Muscle layer of duodenum (tissue), 2 donors: ENCODE measurements around the gene PPP1R1C.
A peak's percentile ranks its signal among the peaks of the same experiment; 100 is the strongest.
"Not testable (repeated sequence)": the region's sequence is repeated elsewhere in the genome, so short reads cannot be mapped to it uniquely, and the experiment has no call there.

Source experiments
- H3K27ac ChIP-seq: one replicate; pipeline ENCODE4 v1.7.0; 2013; ENCODE audit warnings: mild to moderate bottlenecking, low read length
- H3K27me3 ChIP-seq: one replicate; pipeline ENCODE4 v1.7.0; 2013; ENCODE audit warnings: low read depth, mild to moderate bottlenecking, control low read depth, low read length
- H3K36me3 ChIP-seq, 2 donors: one replicate each; pipeline ENCODE4 v1.7.0; 2013; ENCODE audit warnings: low read length in 2 of 2, control low read depth in 1 of 2, mild to moderate bottlenecking in 1 of 2; ENCODE audit not compliant: insufficient read depth in 2 of 2, control insufficient read depth in 1 of 2
- H3K4me1 ChIP-seq, 2 donors: one replicate each; pipeline ENCODE4 v1.7.0; 2013; ENCODE audit warnings: low read length in 2 of 2, mild to moderate bottlenecking in 2 of 2, control low read depth in 1 of 2, moderate library complexity in 1 of 2; ENCODE audit not compliant: insufficient read depth in 2 of 2, control insufficient read depth in 1 of 2
- H3K4me3 ChIP-seq, 2 donors: one replicate each; pipeline ENCODE4 v1.7.0; 2013; ENCODE audit warnings: low read length in 2 of 2, low read depth in 1 of 2, mild to moderate bottlenecking in 1 of 2
- H3K9me3 ChIP-seq, 2 donors: one replicate each; pipeline ENCODE4 v1.7.0; 2013; ENCODE audit warnings: low read length in 2 of 2, control low read depth in 1 of 2, mild to moderate bottlenecking in 1 of 2; ENCODE audit not compliant: control insufficient read depth in 1 of 2
- donor health status: healthy.

The PPP1R1C gene

GRCh38 chr2:181953881-181954537, 31.6 kb upstream of the PPP1R1C start:
- Histone ChIP-seq H3K36me3 (no peaks in the 10 kb centered on the region), H3K27ac (no peak overlapping the region), H3K9me3 (no peaks in the 10 kb centered on the region), H3K4me3 (peak overlapping the region; percentile 38 to 43), H3K27me3 (no peaks in the 10 kb centered on the region), H3K4me1 (peaks cover 0 to 7% of the 10 kb centered on the region in 2 donors)

GRCh38 chr2:181954538-181954883, 31.1 kb upstream of the PPP1R1C start:
- Histone ChIP-seq H3K4me3 (peak overlapping the region; percentile 38 to 43), H3K27ac (no peak overlapping the region)

GRCh38 chr2:181955010-181955409, 30.6 kb upstream of the PPP1R1C start:
- Histone ChIP-seq H3K27me3 (no peaks in the 10 kb centered on the region), H3K9me3 (no peaks in the 10 kb centered on the region), H3K4me1 (peaks cover 0 to 7% of the 10 kb centered on the region in 2 donors), H3K27ac (no peak overlapping the region), H3K4me3 (no peak overlapping the region), H3K36me3 (no peaks in the 10 kb centered on the region)

More at GRCh38 chr2:181954538-181954883, 31.1 kb upstream of the PPP1R1C start:
- Histone ChIP-seq H3K9me3 (no peaks in the 10 kb centered on the region), H3K27me3 (no peaks in the 10 kb centered on the region), H3K4me1 (peaks cover 0 to 7% of the 10 kb centered on the region in 2 donors), H3K36me3 (no peaks in the 10 kb centered on the region)

- not testable (repeated sequence) for H3K9me3 ChIP-seq, H3K4me3 ChIP-seq, H3K4me1 ChIP-seq, H3K27me3 ChIP-seq, H3K36me3 ChIP-seq, H3K27ac ChIP-seq
Observed at GRCh38 chr2:181955866-181956265, 29.8 kb upstream of the PPP1R1C start.

GRCh38 chr2:181957668-181958067, 28.0 kb upstream of the PPP1R1C start:
- Histone ChIP-seq H3K9me3 (no peaks in the 10 kb centered on the region), H3K4me3 (no peak overlapping the region), H3K4me1 (peaks cover 0 to 7% of the 10 kb centered on the region in 2 donors)

GRCh38 chr2:181958726-181959125, 26.9 kb upstream of the PPP1R1C start:
- Histone ChIP-seq H3K27ac (no peak overlapping the region), H3K4me3 (no peak overlapping the region), H3K4me1 (peaks cover 0 to 7% of the 10 kb centered on the region in 2 donors), H3K36me3 (no peaks in the 10 kb centered on the region), H3K9me3 (no peaks in the 10 kb centered on the region), H3K27me3 (no peaks in the 10 kb centered on the region)

More at GRCh38 chr2:181957668-181958067, 28.0 kb upstream of the PPP1R1C start:
- no peak overlapping the region for H3K27ac ChIP-seq
- no peaks in the 10 kb centered on the region for H3K27me3 ChIP-seq
- H3K36me3 ChIP-seq = no peaks in the 10 kb centered on the region

- H3K4me3 ChIP-seq = no peak overlapping the region
- H3K27me3 ChIP-seq = no peaks in the 10 kb centered on the region
- H3K36me3 ChIP-seq = no peaks in the 10 kb centered on the region
- H3K4me1 ChIP-seq = peaks cover 0 to 5% of the 10 kb centered on the region in 2 donors
- H3K27ac ChIP-seq = no peak overlapping the region
- no peaks in the 10 kb centered on the region for H3K9me3 ChIP-seq
Observed at GRCh38 chr2:181959508-181959907, 26.1 kb upstream of the PPP1R1C start.

GRCh38 chr2:181961167-181961566, 24.5 kb upstream of the PPP1R1C start:
- not testable (repeated sequence) for H3K4me1 ChIP-seq, H3K9me3 ChIP-seq, H3K4me3 ChIP-seq, H3K36me3 ChIP-seq, H3K27ac ChIP-seq, H3K27me3 ChIP-seq

GRCh38 chr2:181962142-181962541, 23.5 kb upstream of the PPP1R1C start:
- Histone ChIP-seq H3K9me3 (peaks cover 0 to 2% of the 10 kb centered on the region in 2 donors), H3K4me3 (no peak overlapping the region), H3K27me3 (no peaks in the 10 kb centered on the region), H3K27ac (no peak overlapping the region), H3K4me1 (no peaks in the 10 kb centered on the region), H3K36me3 (no peaks in the 10 kb centered on the region)

- no peaks in the 10 kb centered on the region for H3K36me3 ChIP-seq
- H3K4me3 ChIP-seq = no peak overlapping the region
- H3K27me3 ChIP-seq = no peaks in the 10 kb centered on the region
- no peak overlapping the region for H3K27ac ChIP-seq
- peaks cover 0 to 2% of the 10 kb centered on the region in 2 donors for H3K9me3 ChIP-seq
- no peaks in the 10 kb centered on the region for H3K4me1 ChIP-seq
Observed at GRCh38 chr2:181970160-181970794, 15.4 kb upstream of the PPP1R1C start.

GRCh38 chr2:181971032-181971431, 14.6 kb upstream of the PPP1R1C start:
- no peak overlapping the region for H3K27ac ChIP-seq

More at GRCh38 chr2:181971032-181971431, 14.6 kb upstream of the PPP1R1C start:
- Histone ChIP-seq H3K27me3 (no peaks in the 10 kb centered on the region), H3K9me3 (no peaks in the 10 kb centered on the region), H3K4me3 (no peak overlapping the region), H3K36me3 (no peaks in the 10 kb centered on the region), H3K4me1 (no peaks in the 10 kb centered on the region)
